CD4-positive, alpha-beta T cell (primary cell): ENCODE results near the gene C8G. TPM values are rescaled to one million over a fixed set of nuclear protein-coding genes. Genes with fewer than 3 reads are reported as not detected.

Experiments used
- ATAC-seq: fragments of 200-7000 bp; cut with Tn5 transposase; one replicate; pipeline ENCODE4 v1.10.0; 2022; ENCODE audit warnings: mild to moderate bottlenecking; ENCODE audit not compliant: poor library complexity
- CTCF ChIA-PET: fragments of 350-600 bp; sonication (Branson Sonifier 250); formaldehyde crosslinking; loops from one replicate; lab custom pipeline; 2021; ENCODE audit warnings: antibody characterized with exemption, inconsistent platforms; lab: Charles Lee
- POLR2A ChIA-PET: fragments of 350-600 bp; sonication (Branson Sonifier 250); formaldehyde crosslinking; loops from one replicate; lab custom pipeline; 2021; ENCODE audit warnings: antibody characterized with exemption, inconsistent platforms; lab: Charles Lee
- DNase-seq, 14 experiments: peaks; one replicate each; pipeline ENCODE4 v3.0.0-alpha.2; 2013 to 2020; ENCODE audit warnings: mixed read lengths in 2 of 14
- H3K27ac ChIP-seq, 2 donors: one replicate each; pipeline versions ENCODE4 v1.5.1 to v1.7.0; 2013; ENCODE audit warnings: low read length in 2 of 2, low read depth in 1 of 2, mild to moderate bottlenecking in 1 of 2
- H3K27me3 ChIP-seq, 2 experiments: 1 replicate in 1 of 2; 2 replicates in 1 of 2; pipeline versions ENCODE4 v1.6.1 to v1.7.0; 2013; ENCODE audit warnings: low read length in 2 of 2, control low read depth in 1 of 2, mild to moderate bottlenecking in 1 of 2, moderate library complexity in 1 of 2; ENCODE audit not compliant: insufficient read depth in 2 of 2, control insufficient read depth in 1 of 2
- H3K36me3 ChIP-seq: one replicate; pipeline ENCODE4 v1.6.1; 2013; ENCODE audit warnings: low read length, control low read depth; ENCODE audit not compliant: insufficient read depth
- H3K4me1 ChIP-seq: one replicate; pipeline ENCODE4 v1.6.1; 2013; ENCODE audit warnings: low read length, control low read depth; ENCODE audit not compliant: insufficient read depth
- H3K4me3 ChIP-seq: one replicate; pipeline ENCODE4 v1.5.1; 2013; ENCODE audit warnings: mild to moderate bottlenecking, low read length, moderate library complexity
- H3K9me3 ChIP-seq, 2 experiments: 1 replicate in 1 of 2; 2 replicates in 1 of 2; pipeline versions ENCODE4 v1.6.1 to v1.7.0; 2013; ENCODE audit warnings: low read length in 2 of 2, mild to moderate bottlenecking in 2 of 2, control low read depth in 1 of 2, moderate library complexity in 1 of 2; ENCODE audit not compliant: control insufficient read depth in 1 of 2, insufficient read depth in 1 of 2
- H3K27ac Mint-ChIP-seq: one replicate; pipeline ENCODE4 v1.8.0; 2020; ENCODE audit warnings: mixed read lengths
- H3K27me3 Mint-ChIP-seq: one replicate; pipeline ENCODE4 v1.8.0; 2021; ENCODE audit warnings: mixed read lengths
- H3K36me3 Mint-ChIP-seq: one replicate; pipeline ENCODE4 v1.8.0; 2021; ENCODE audit warnings: low read depth, mixed read lengths
- H3K4me1 Mint-ChIP-seq: one replicate; pipeline ENCODE4 v1.8.0; 2021; ENCODE audit warnings: low read depth, mixed read lengths
- H3K4me3 Mint-ChIP-seq: one replicate; pipeline ENCODE4 v1.8.0; 2020; ENCODE audit warnings: mild to moderate bottlenecking, mixed read lengths
- H3K9me3 Mint-ChIP-seq: one replicate; pipeline ENCODE4 v1.8.0; 2020; ENCODE audit warnings: mixed read lengths
- CTCF ChIP-seq: fragments of 200-600 bp; IDR thresholded peaks from one replicate; pipeline ENCODE4 v1.8.0; 2022; ENCODE audit warnings: antibody characterized with exemption, mild to moderate bottlenecking
- intact Hi-C, 2 experiments: fragments of 100-400 bp; cut with DNase I in 1 of 2; cut with micrococcal nuclease in 1 of 2; formaldehyde crosslinking; loops; one replicate each; pipeline versions ENCODE4 v1.15.1 to v1.9.0; 2023 to 2025; cut with DNase I, micrococcal nuclease
- total RNA-seq, 174 experiments: library from RNA in 2 of 174; stranded (reverse) in 2 of 174; gene quantifications; one replicate each; pipeline ENCODE4 v1.2.3 and lab custom pipeline; 2021 to 2026

The C8G gene
- total RNA-seq, 2 experiments from 2014 or later = not detected

GRCh38 chr9:136900988-136901515 is 44.0 kb upstream of the C8G start:
- H3K9me3 Mint-ChIP-seq = no peaks in the 10 kb centered on the region
- Histone ChIP-seq H3K36me3 (peaks cover 39% of the 10 kb centered on the region), H3K27ac (peak overlapping the region; percentile 94 to 95), H3K9me3 (no peaks in the 10 kb centered on the region), H3K4me3 (no peak overlapping the region), H3K27me3 (no peaks in the 10 kb centered on the region), H3K4me1 (peaks cover 46% of the 10 kb centered on the region)
- CTCF ChIA-PET = interaction anchor here (1.2 to 1.6 kb wide), 2 partner anchors 59 to 167 kb away, joined by 3 to 14 read pairs; partner anchors contain the start of gene AJM1
- no peak for TF ChIP-seq CTCF
- no peaks in the 10 kb centered on the region for H3K27me3 Mint-ChIP-seq
- no peak overlapping the region for H3K4me3 Mint-ChIP-seq
- intact Hi-C loops = loop anchor here in 1 of 2 experiments (10.0 kb wide), 1 partner anchor 96 kb away; the partner anchor contains the start of gene RABL6
- peaks cover 41% of the 10 kb centered on the region for H3K4me1 Mint-ChIP-seq
- POLR2A ChIA-PET = interaction anchor here (0.6 kb wide), 1 partner anchor 13 kb away, joined by 3 read pairs; no protein-coding TSS in a partner anchor
- peak overlapping the region; percentile 91 for H3K27ac Mint-ChIP-seq
- peaks cover 46% of the 10 kb centered on the region for H3K36me3 Mint-ChIP-seq
- peak in 1 of 14 experiments; percentile 15 for DNase-seq
- ATAC-seq = no peak

GRCh38 chr9:136901516-136902258 is 43.4 kb upstream of the C8G start:
- TF ChIP-seq CTCF = no peak
- Histone ChIP-seq H3K27ac (peak overlapping the region; percentile 94 to 95), H3K4me3 (peak overlapping the region; percentile 53), H3K4me1 (peaks cover 44% of the 10 kb centered on the region), H3K36me3 (peaks cover 44% of the 10 kb centered on the region), H3K27me3 (no peaks in the 10 kb centered on the region), H3K9me3 (no peaks in the 10 kb centered on the region)
- ChIA-PET CTCF (interaction anchor here (0.9 to 1.6 kb wide), 6 partner anchors 16 to 166 kb away, joined by 3 to 14 read pairs (median 6); partner anchors contain the start of genes AJM1, NPDC1, PAXX and TRAF2), POLR2A (interaction anchor here (0.6 to 2.3 kb wide), 10 partner anchors 15 to 339 kb away, joined by 3 to 21 read pairs (median 4); partner anchors contain the start of genes AJM1, EDF1, PAXX and RABL6)
- peak overlapping the region; percentile 91 for H3K27ac Mint-ChIP-seq
- H3K9me3 Mint-ChIP-seq = no peaks in the 10 kb centered on the region
- DNase-seq (peak; percentile 36 to 86 (median 70)), ATAC-seq (peak; percentile 57)
- H3K4me1 Mint-ChIP-seq = peaks cover 41% of the 10 kb centered on the region
- no peaks in the 10 kb centered on the region for H3K27me3 Mint-ChIP-seq
- intact Hi-C loops = loop anchor here (1.0 to 10.0 kb wide), 3 partner anchors 15 to 97 kb away; partner anchors contain the start of genes TRAF2 (in 2 of the 2), EDF1 (in 1 of the 2) and RABL6 (in 1 of the 2)
- peaks cover 52% of the 10 kb centered on the region for H3K36me3 Mint-ChIP-seq
- peak overlapping the region; percentile 67 for H3K4me3 Mint-ChIP-seq

GRCh38 chr9:136902259-136902821 is 42.7 kb upstream of the C8G start:
- POLR2A ChIA-PET = interaction anchor here (0.6 to 2.3 kb wide), 10 partner anchors 16 to 338 kb away, joined by 3 to 21 read pairs (median 4); partner anchors contain the start of genes AJM1, EDF1, PAXX and RABL6
- H3K9me3 ChIP-seq = no peaks in the 10 kb centered on the region
- H3K9me3 Mint-ChIP-seq = no peaks in the 10 kb centered on the region

More at GRCh38 chr9:136902259-136902821, 42.7 kb upstream of the C8G start:
- Mint-ChIP-seq H3K36me3 (peaks cover 54% of the 10 kb centered on the region), H3K27me3 (no peaks in the 10 kb centered on the region), H3K27ac (peak overlapping the region; percentile 91), H3K4me3 (peak overlapping the region; percentile 67), H3K4me1 (peaks cover 35% of the 10 kb centered on the region)
- DNase-seq (peak; percentile 45 to 95 (median 76)), ATAC-seq (peak; percentile 85)
- Histone ChIP-seq H3K4me3 (peak overlapping the region; percentile 53), H3K27ac (peak overlapping the region; percentile 94 to 95), H3K36me3 (peaks cover 45% of the 10 kb centered on the region), H3K27me3 (no peaks in the 10 kb centered on the region), H3K4me1 (peaks cover 44% of the 10 kb centered on the region)
- CTCF ChIA-PET = interaction anchor here (0.9 to 1.6 kb wide), 6 partner anchors 16 to 165 kb away, joined by 3 to 14 read pairs (median 6); partner anchors contain the start of genes AJM1, NPDC1, PAXX and TRAF2
- intact Hi-C loops = loop anchor here (1.0 to 10.0 kb wide), 3 partner anchors 16 to 98 kb away; partner anchors contain the start of genes TRAF2 (in 2 of the 2), EDF1 (in 1 of the 2) and RABL6 (in 1 of the 2)
- no peak for TF ChIP-seq CTCF
